Stimulated activated CD8-positive, alpha-beta memory T cell treated with anti-CD3 and anti-CD28 coated beads, Interleukin-15, amount 100 ng/mL, for 24 hours (primary cell): ENCODE data around the gene KAT14.
"Not testable (repeated sequence)": the region's sequence is repeated elsewhere in the genome, so short reads cannot be mapped to it uniquely, and the experiment has no call there.

Source experiments
- DNase-seq: peaks from one replicate; pipeline ENCODE4 v3.0.0-alpha.2; 2020; ENCODE audit warnings: low read depth

The KAT14 gene

GRCh38 chr20:18164356-18164755 is 26.7 kb downstream of the KAT14 start:
- no peak for DNase-seq

DNA sequence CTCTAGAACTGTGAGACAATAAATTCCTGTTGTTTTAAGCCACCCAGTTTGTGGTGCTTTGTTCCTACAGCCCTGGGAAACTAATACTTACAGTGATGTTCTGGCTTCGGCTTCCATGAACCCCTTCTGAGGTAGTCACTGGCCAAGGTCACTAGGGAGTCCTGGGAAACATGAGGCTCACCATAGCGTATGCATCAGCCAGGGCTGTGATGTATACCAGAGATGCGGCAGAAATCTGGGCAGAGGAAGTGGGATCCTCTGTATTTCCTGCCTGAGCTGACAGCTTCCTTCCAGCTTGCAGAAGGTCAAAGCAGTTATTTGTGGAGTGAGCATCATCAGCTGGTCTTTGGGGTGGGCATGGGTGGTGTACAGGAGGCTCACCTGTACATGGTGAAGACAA is 27.9 kb downstream of the KAT14 start:
- DNase-seq = no peak

DNA sequence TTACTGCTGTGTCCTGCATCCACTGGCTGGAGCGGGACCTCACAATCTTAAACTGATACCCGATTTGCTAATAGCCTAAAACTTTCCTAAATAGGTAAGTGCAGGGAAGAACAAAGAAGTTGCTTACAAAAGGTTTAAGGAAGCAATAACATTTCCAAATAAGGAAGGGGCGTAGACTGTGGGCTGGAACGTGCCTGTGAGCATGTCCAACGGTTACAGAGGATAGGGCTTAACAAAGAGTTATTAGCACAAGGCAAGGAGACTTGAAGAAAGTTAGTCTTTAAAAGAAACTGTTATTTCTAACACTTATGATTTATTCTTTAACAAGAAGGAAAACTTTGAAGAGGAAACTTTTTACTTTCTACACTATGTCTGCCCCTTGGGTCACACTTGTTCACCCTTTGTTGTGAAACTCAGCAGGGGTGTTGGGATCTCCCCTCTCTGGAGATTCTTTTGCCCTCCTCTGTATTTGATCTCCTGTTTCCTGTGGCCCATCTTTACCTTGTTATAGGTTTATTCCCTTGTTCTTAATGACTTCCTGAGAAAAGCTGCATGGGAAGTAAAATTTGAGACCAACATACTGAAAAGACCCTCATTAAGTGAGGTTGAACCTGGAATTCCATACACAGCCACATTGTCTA is 28.7 kb downstream of the KAT14 start:
- DNase-seq = no peak

GRCh38 chr20:18166950-18167349 is 29.3 kb downstream of the KAT14 start:
- no peak for DNase-seq

- no peak for DNase-seq
These were observed 34.7 kb downstream of the KAT14 start for GRCh38 chr20:18172379-18172778.

- no peak for DNase-seq
These were observed 37.4 kb downstream of the KAT14 start for GRCh38 chr20:18174906-18175683.

GRCh38 chr20:18176318-18176785 is 38.7 kb downstream of the KAT14 start:
- DNase-seq = no peak

DNA sequence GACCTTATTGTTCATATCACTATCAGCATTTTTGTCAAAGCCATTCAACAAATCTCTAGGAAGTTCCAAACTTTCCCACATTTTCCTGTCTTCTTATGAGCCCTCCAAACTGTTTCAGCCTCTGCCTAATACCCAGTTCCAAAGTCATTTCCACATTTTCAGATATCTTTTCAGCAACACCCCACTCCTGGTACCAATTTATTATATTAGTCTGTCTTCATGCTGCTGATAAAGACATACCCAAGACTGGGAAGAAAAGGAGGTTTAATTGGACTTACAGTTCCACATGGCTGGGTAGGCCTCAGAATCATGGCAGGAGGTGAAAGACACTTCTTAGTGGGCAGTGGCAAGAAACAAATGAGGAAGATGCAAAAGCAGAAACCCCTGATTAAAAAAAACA is 42.7 kb downstream of the KAT14 start:
- not testable (repeated sequence) for DNase-seq

DNA sequence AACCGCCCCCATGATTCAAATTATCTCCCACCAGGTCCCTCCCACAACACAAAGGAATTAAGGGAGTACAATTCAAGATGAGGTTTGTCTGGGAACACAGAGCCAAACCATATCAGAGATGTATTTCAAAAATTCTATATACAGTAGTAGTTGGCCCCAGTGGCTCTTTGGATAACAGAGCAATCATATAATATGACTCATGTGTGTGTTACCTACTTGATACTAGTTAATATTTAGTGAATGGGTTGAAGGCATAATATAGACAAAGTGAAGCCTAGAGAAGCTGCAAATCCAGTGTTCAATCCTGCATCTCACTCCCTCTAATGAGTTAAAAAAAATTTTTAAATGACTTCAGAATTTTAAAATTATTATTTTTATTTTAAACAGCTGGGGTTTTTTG is 43.2 kb downstream of the KAT14 start:
- DNase-seq = no peak

- DNase-seq = no peak
These were observed 49.4 kb downstream of the KAT14 start for GRCh38 chr20:18187020-18187419.

- no peak for DNase-seq
These were observed 50.8 kb downstream of the KAT14 start for GRCh38 chr20:18188434-18188833.

DNA sequence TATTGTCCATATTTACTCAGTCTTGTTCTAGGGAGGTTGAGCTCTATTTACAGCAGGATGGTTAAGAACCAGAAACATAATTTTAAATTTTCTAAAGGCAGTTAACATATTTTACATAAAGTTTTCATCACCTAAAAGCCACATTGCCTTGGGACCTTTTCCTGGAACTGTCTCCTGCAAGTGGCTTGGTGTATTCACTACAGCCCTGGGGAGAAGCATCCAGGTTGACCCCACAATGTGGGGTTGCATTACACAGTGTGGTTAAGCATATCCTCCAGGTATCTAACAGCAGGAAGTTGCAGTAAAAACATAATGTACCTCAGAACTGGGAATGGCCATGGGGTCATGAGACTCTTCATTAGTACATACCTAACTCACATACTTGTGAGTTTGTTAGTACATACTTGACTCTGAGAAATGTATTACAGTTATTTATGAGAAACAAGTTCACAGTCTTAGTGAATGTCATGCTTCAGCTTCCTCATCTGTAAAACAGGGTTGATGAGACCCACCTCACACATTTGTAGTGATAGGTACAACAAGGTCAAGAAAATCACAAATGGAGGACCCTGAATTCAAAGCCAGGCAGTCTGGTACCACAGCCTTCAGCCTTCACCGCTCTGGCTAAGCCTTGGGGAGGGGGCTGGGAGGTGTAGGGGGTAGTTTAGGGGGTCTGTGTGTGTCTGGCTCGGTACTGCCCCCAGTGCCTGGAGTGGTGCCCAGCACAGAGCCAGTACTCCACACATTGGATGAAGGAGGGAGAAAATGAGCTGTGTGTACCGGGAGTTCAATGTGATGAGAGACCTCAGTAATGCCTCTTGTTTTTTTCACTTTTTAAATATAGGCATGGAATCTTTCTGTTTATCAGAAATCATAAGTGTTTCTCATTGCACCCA is 52.9 kb downstream of the KAT14 start:
- no peak for DNase-seq

DNA sequence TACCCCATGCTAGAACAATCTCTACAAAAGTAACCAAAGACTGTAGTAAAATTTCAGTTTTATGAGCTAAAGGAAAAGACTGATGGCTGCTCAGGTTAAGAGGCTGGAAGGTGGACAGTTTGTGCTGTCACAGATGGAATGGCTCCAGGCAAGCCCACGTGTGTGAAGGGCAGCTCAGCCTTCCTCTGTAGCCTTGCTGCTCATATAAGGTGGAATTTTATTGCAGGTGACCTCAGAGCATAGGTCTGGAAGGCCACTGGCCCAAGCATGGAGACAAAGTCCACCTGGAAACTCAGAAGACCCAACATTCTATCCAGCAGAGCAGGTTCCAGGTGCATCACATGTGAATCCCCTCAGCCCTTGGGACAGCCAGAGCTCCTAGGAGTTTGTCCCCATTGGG is 53.6 kb downstream of the KAT14 start:
- DNase-seq = no peak

DNA sequence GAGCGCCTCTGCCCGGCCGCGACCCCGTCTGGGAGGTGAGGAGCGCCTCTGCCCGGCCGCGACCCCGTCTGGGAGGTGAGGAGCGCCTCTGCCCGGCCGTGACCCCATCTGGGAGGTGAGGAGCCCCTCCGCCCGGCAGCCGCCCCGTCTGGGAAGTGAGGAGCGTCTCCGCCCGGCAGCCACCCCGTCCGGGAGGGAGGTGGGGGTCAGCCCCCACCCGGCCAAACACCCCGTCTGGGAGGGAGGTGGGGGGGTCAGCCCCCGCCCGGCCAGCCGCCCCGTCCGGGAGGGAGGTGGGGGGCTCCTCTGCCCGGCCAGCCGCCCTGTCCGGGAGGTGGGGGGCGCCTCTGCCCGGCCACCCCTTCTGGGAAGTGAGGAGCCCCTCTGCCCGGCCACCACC is 56.8 kb downstream of the KAT14 start:
- not testable (repeated sequence) for DNase-seq

DNA sequence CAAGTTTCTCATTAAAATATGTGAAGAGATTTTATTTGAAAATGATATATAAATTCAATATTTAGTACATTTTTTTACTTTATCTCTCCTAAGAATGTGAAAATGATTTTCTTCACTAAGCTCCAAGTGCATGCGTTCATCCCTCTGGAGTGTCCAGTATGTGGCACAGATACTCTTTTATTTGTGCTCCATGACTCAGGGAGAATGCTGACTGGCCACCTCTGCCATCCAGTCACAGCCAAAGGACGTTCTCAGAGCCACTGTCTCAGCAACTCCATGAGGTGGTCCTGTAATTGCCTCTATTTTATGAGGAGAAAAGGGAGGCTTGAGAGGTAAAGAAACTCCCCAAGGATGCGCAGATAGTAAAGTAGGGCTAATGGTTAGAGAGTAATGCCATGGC is 58.3 kb downstream of the KAT14 start:
- no peak for DNase-seq

DNA sequence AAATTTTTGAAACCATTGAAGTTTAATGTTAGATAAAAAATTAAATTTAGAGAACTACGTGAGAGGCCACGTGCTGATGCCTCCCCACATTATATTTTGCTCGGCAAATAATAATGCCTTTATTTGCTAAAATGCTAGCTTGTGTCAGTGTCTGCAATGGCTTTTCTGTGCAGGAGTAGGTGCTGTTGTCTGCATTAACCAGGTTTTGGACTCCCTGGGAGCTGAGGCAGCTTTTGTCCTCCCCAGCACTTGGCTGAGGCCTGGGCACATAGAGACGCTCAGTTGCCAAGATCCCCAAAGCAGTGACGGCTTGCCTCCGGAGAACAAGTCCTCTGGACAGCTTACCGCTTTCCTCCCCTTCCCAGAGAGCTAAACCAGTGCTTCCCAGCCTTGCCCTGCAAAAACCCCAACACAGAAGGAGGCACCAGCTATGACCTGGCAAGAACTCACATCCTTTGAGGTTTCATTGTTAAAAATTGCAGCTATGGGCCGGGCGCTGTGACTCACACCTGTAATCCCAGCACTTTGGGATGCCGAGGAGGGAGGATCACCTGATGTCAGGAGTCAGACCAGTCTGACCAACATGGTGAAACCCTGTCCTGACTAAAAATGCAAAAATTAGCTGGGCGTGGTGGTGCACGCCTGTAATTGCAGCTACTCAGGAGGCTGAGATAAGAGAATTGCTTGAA is 59.9 kb downstream of the KAT14 start:
- no peak for DNase-seq

DNA sequence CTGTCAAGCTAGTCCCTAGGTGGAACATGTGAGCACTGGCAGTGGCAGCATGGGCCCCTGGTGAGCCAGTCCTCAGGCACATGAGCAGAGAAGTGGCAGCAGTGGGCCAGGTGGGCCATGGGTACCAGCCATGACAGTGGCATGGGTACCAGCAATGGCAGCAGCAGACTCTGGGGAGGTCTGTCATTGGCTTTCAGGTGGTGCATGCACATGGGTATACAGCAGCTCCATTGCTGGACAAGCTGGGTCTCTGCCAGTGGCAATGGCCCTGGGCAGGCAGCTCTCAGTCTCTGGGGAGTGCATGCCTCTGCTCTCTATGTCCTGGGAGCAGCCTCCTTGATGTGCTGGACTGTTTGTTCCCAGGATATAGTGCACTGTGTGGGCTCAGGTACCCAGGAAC is 65.3 kb downstream of the KAT14 start:
- DNase-seq = no peak

- not testable (repeated sequence) for DNase-seq
These were observed 66.0 kb downstream of the KAT14 start for GRCh38 chr20:18203700-18204099.

GRCh38 chr20:18213002-18213401 is 75.3 kb downstream of the KAT14 start:
- DNase-seq = no peak

DNA sequence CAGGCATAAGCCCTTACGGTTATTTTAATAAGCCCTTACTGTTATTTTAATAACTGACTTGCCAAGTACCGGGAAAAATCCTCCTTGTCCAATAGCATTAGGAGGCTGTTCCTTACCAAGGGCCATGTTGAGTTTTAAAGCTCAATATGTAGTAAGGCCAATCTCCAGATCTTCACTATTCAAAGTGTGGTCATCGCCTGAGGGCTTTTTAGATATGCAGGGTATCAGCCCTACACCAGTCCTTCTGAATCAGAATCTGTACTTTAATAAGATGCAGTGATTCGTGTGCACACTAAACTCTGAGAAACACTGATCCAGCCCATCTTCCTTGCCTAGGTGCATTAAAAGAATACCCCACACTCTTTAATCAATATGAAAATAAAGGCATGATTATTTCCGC is 77.9 kb downstream of the KAT14 start:
- no peak for DNase-seq

DNA sequence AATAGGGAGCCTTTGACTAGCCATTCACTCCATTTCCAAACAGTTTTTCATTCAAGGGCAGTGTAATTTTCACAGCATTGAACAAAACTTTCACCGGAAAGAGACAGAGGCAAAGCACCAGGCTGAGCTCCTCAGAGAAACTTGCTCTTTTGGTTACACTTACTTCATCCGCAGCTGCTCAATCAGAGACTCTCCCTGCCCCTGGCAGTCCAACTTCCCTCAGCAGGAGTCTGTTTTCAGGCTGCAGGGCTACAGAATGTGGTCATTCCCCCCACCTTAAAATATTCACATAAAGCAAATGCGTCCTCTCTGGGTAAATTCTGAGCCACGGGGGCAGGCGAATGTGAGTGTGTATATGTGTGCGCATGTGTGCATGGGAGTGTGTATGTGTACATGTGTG is 80.6 kb downstream of the KAT14 start:
- DNase-seq = no peak

- no peak for DNase-seq
These were observed 85.7 kb downstream of the KAT14 start for GRCh38 chr20:18223409-18223808.
